RWPE2 (cell line): ENCODE data around the gene SLIT3.

ENCODE experiments used
- ATAC-seq: fragments of 200-7000 bp; cut with Tn5 transposase; 3 replicates; pipeline ENCODE4 v1.9.1; 2021; ENCODE audit warnings: low read depth
- DNase-seq: peaks from one replicate; pipeline ENCODE4 v3.0.0-alpha.2; 2020; ENCODE audit warnings: low spot score
- H3K27ac ChIP-seq: fragments of 450-650 bp; 2 replicates; pipeline ENCODE4 v1.5.1; 2017; ENCODE audit warnings: mild to moderate bottlenecking; ENCODE audit not compliant: poor library complexity, severe bottlenecking
- H3K27me3 ChIP-seq: fragments of 250-450 bp; sonication (Bioruptor Pico); 2 replicates; pipeline ENCODE4 v1.5.1; 2021; ENCODE audit warnings: mild to moderate bottlenecking, moderate library complexity; ENCODE audit not compliant: insufficient read depth, poor library complexity, severe bottlenecking
- H3K36me3 ChIP-seq: fragments of 250-450 bp; sonication (Bioruptor Pico); 2 replicates; pipeline ENCODE4 v1.5.1; 2020; ENCODE audit warnings: low read depth, mild to moderate bottlenecking, moderate library complexity
- H3K4me1 ChIP-seq: fragments of 250-450 bp; sonication (Bioruptor Pico); 2 replicates; pipeline ENCODE4 v1.5.1; 2021; ENCODE audit warnings: mild to moderate bottlenecking, moderate library complexity; ENCODE audit not compliant: insufficient read depth, poor library complexity, severe bottlenecking
- H3K4me3 ChIP-seq: fragments of 250-450 bp; sonication (Bioruptor Pico); 2 replicates; pipeline ENCODE4 v1.5.1; 2021; ENCODE audit warnings: mild to moderate bottlenecking, moderate library complexity; ENCODE audit not compliant: severe bottlenecking
- H3K9me3 ChIP-seq: fragments of 250-450 bp; sonication (Bioruptor Pico); 2 replicates; pipeline ENCODE4 v1.5.1; 2021; ENCODE audit warnings: mild to moderate bottlenecking, moderate library complexity; ENCODE audit not compliant: severe bottlenecking
- TF ChIP-seq, protein P1 (sequence below): fragments of 450-650 bp; IDR thresholded peaks from one replicate; pipeline ENCODE4 v1.5.1; 2017; ENCODE audit warnings: mild to moderate bottlenecking, moderate library complexity; ENCODE audit not compliant: poor library complexity, severe bottlenecking

Gene SLIT3

DNA sequence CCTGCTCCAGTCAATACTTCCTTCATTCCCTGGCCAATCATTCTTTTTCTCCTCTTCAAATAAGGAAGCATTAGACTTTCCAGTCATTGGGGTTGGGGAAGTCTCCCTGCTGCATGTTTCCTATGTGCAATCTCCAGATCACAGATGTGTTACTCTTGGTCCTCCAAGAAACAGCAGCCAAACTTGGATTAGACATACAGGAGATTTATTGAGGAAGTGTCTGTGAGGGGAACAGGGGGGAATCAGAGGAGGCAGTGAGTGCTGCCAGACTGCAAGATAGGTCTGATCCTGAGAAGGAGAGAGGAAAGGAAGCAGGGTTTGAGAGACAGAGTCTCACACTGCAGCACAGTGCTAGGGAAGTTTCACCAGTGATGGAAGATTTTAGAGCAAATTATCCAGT is 40.6 kb upstream of the SLIT3 start:
- Histone ChIP-seq H3K27me3 (no peaks in the 10 kb centered on the region), H3K36me3 (no peaks in the 10 kb centered on the region), H3K9me3 (no peaks in the 10 kb centered on the region), H3K27ac (no peak overlapping the region), H3K4me1 (no peaks in the 10 kb centered on the region), H3K4me3 (no peak overlapping the region)
- DNase-seq (no peak), ATAC-seq (no peak)
- TF ChIP-seq, protein P1, sequence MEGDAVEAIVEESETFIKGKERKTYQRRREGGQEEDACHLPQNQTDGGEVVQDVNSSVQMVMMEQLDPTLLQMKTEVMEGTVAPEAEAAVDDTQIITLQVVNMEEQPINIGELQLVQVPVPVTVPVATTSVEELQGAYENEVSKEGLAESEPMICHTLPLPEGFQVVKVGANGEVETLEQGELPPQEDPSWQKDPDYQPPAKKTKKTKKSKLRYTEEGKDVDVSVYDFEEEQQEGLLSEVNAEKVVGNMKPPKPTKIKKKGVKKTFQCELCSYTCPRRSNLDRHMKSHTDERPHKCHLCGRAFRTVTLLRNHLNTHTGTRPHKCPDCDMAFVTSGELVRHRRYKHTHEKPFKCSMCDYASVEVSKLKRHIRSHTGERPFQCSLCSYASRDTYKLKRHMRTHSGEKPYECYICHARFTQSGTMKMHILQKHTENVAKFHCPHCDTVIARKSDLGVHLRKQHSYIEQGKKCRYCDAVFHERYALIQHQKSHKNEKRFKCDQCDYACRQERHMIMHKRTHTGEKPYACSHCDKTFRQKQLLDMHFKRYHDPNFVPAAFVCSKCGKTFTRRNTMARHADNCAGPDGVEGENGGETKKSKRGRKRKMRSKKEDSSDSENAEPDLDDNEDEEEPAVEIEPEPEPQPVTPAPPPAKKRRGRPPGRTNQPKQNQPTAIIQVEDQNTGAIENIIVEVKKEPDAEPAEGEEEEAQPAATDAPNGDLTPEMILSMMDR, result no peak

DNA sequence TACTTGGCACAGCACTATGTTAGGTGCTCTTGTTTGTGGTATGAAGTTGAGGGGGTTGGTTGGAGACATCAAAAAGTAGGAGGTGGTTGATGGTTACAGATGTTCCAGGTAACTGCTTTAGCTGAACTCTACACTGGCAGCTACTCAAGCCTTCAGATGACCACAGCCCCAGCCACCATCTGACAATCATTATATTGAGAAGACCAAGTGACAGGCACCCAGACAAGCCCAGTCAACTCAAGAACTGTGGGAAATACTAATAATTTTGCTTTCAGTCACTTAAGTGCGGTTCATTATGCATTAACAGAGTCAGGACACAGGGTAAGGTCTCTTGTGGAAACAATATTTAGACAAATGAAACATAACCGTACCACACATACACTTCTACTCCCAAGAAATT is 38.9 kb upstream of the SLIT3 start:
- no peak for DNase-seq
- H3K4me3 ChIP-seq, result no peak overlapping the region
- no peaks in the 10 kb centered on the region for H3K36me3 ChIP-seq
- TF ChIP-seq, protein P1, result no peak
- H3K9me3 ChIP-seq, result no peaks in the 10 kb centered on the region
- H3K4me1 ChIP-seq, result no peaks in the 10 kb centered on the region
- no peak for ATAC-seq
- H3K27ac ChIP-seq, result no peak overlapping the region
- no peaks in the 10 kb centered on the region for H3K27me3 ChIP-seq

DNA sequence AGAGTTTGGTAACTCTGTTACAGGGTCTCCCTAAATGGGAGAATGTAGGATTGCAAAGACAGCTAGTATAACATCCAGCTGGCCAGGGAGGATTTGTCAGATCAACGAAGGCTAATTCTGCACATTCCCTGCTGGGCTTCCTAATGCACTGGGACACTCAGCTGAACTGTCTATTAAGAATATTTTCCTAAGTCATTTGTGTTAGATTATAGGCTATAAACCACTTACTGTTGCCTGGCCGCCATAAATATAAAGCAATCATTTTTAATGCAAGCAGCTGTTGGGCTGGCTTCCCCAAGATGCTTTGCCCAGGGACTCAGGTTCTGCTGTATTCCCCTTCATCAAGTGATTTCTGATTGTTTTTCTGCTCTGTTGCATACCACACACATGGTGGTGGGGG is 35.3 kb upstream of the SLIT3 start:
- Histone ChIP-seq H3K27me3 (no peaks in the 10 kb centered on the region), H3K9me3 (no peaks in the 10 kb centered on the region), H3K4me1 (no peaks in the 10 kb centered on the region), H3K27ac (no peak overlapping the region), H3K4me3 (no peak overlapping the region), H3K36me3 (no peaks in the 10 kb centered on the region)
- TF ChIP-seq, protein P1, result no peak
- ATAC-seq (no peak), DNase-seq (no peak)

DNA sequence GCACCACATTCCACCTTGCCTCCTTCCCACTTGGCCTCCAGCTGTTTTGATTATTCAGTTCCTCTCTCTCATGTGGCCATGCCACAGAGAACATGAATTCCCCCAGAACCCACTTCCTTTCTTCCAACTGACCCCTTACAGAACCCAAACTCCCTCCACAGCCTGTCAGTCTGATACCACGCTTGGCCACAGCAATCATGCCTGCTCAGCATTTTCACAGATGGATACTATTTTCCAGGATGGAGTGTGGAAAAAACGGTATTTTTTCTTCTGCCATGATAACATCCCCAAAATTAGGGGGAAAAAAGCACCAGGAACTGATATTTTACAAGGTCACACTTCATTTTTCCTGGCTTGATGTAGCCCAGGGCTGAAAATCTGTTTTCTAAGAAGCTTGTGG is 34.9 kb upstream of the SLIT3 start:
- no peak overlapping the region for H3K4me3 ChIP-seq
- no peaks in the 10 kb centered on the region for H3K27me3 ChIP-seq
- H3K9me3 ChIP-seq, result no peaks in the 10 kb centered on the region
- no peaks in the 10 kb centered on the region for H3K36me3 ChIP-seq
- no peaks in the 10 kb centered on the region for H3K4me1 ChIP-seq
- no peak overlapping the region for H3K27ac ChIP-seq
- DNase-seq, result no peak
- ATAC-seq, result no peak
- TF ChIP-seq, protein P1, result no peak

DNA sequence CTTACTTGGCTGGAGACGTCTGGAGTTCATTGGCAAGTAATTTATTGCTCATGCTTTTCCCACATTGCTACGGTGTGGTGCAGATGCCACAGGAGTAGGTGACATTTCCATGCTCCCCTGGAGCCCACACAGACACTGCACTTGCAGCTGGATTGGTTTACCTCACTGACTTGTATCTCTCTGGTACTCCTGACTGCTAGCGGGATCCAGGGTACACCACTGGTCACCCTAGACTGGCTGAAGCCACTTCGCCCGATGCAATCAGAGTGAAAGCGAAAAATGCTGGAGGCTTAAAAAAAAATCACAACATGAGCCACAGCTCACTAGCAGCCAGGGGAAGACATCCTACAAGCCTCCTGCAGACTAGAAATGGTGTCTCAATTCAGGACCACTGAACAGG is 32.6 kb upstream of the SLIT3 start:
- ATAC-seq (no peak), DNase-seq (no peak)
- Histone ChIP-seq H3K36me3 (no peaks in the 10 kb centered on the region), H3K4me1 (no peaks in the 10 kb centered on the region), H3K4me3 (no peak overlapping the region), H3K27ac (no peak overlapping the region), H3K9me3 (no peaks in the 10 kb centered on the region), H3K27me3 (no peaks in the 10 kb centered on the region)
- TF ChIP-seq, protein P1, result no peak
